ENCODE measurements around the gene KCTD11. TPM values are rescaled to one million over a fixed set of nuclear protein-coding genes. Genes with fewer than 3 reads are reported as not detected.

Gene KCTD11
- total RNA-seq, 1 experiment from 2014 or later: 16.4 TPM

GRCh38 chr17:7328009-7328408 lies 24.0 kb upstream of the KCTD11 start:
- BruUV-seq (replicated peaks): no TSS peak

GRCh38 chr17:7328840-7329373 lies 23.1 kb upstream of the KCTD11 start, which contains the start of gene NEURL4:
NEURL4 (minus strand) TSS chr17:7329335; CDS start chr17:7329312, 23 bp downstream.
- Histone ChIP-seq H3K4me1 (replicated peaks; ENCODE audit: insufficient read depth) (peaks cover 16% of the 10 kb centered on the region), H3K36me3 (ENCODE audit: low read depth) (no peaks in the 10 kb centered on the region), H3K9me3 (ENCODE audit: insufficient read depth, low read depth) (no peaks in the 10 kb centered on the region), H3K27me3 (ENCODE audit: insufficient read depth, low read depth) (no peaks in the 10 kb centered on the region), H4K20me1 (ENCODE audit: insufficient read depth) (no peaks in the 10 kb centered on the region), H3K79me2 (ENCODE audit: low read depth) (peaks cover 25% of the 10 kb centered on the region), H3K4me2 (peak within 1 kb of the TSS; percentile 96), H3F3A (ENCODE audit: insufficient read depth, low read depth) (peaks cover 9% of the 10 kb centered on the region; the same call in 1 of the 2 replicates), H3K9me2 (ENCODE audit: insufficient read depth) (no peaks in the 10 kb centered on the region), H3K4me3 (peak within 1 kb of the TSS; percentile 100), H2AFZ (peak within 1 kb of the TSS; percentile 90), H3K27ac (peak within 1 kb of the TSS; percentile 67)
- ChIA-PET POLR2A (ENCODE audit: unreplicated experiment) (interaction anchor here (0.6 to 1.1 kb wide), 6 partner anchors 9 to 555 kb away, joined by 3 to 9 read pairs (median 4); partner anchors contain the start of genes SENP3, TMEM256 and WRAP53), CTCF (interaction anchor here (0.5 to 1.3 kb wide), 3 partner anchors 13 to 678 kb away, joined by 6 to 11 read pairs (median 6); no protein-coding TSS in a partner anchor)
- no TSS peak for BruUV-seq (replicated peaks)
- TF ChIP-seq EZH2 (IDR thresholded peaks at IDR 0.05; ENCODE audit: low read depth) (no peak), CTCF (conservative IDR thresholded peaks at IDR 0.05) (no peak)
- no peak for DNase-seq
- intact Hi-C loops (cut with micrococcal nuclease; ENCODE audit: unreplicated experiment): loop anchor here (2.0 kb wide), 1 partner anchor 20 kb away; no protein-coding TSS in a partner anchor

More at GRCh38 chr17:7328009-7328408, 24.0 kb upstream of the KCTD11 start:
- CTCF ChIA-PET: no interaction called here
- H4K20me1 ChIP-seq (ENCODE audit: insufficient read depth): no peaks in the 10 kb centered on the region
- H3K9me3 ChIP-seq (ENCODE audit: insufficient read depth, low read depth): no peaks in the 10 kb centered on the region
- no peak for DNase-seq
- H3K27me3 ChIP-seq (ENCODE audit: insufficient read depth, low read depth): no peaks in the 10 kb centered on the region
- no peak for TF ChIP-seq EZH2 (IDR thresholded peaks at IDR 0.05; ENCODE audit: low read depth)
- TF ChIP-seq CTCF (conservative IDR thresholded peaks at IDR 0.05): no peak
- H3K4me3 ChIP-seq: peak overlapping the region; percentile 100
- peaks cover 25% of the 10 kb centered on the region for H3K79me2 ChIP-seq (ENCODE audit: low read depth)
- intact Hi-C loops (cut with micrococcal nuclease; ENCODE audit: unreplicated experiment): loop anchor here (2.0 kb wide), 1 partner anchor 19 kb away; no protein-coding TSS in a partner anchor
- no peaks in the 10 kb centered on the region for H3K9me2 ChIP-seq (ENCODE audit: insufficient read depth)
- H3K27ac ChIP-seq: no peak overlapping the region
- POLR2A ChIA-PET (ENCODE audit: unreplicated experiment): no interaction called here
- H3K4me2 ChIP-seq: peak overlapping the region; percentile 96
- peaks cover 12% of the 10 kb centered on the region; the same call in 1 of the 2 replicates for H3F3A ChIP-seq (ENCODE audit: insufficient read depth, low read depth)
- H2AFZ ChIP-seq: no peak overlapping the region
- H3K36me3 ChIP-seq (ENCODE audit: low read depth): peaks cover 4% of the 10 kb centered on the region; the same call in 1 of the 2 replicates
- H3K4me1 ChIP-seq (replicated peaks; ENCODE audit: insufficient read depth): peaks cover 16% of the 10 kb centered on the region

GRCh38 chr17:7329374-7329996 lies 22.5 kb upstream of the KCTD11 start:
- intact Hi-C loops (cut with micrococcal nuclease; ENCODE audit: unreplicated experiment): loop anchor here (2.0 kb wide), 1 partner anchor 21 kb away; no protein-coding TSS in a partner anchor
- H3K79me2 ChIP-seq (ENCODE audit: low read depth): peaks cover 25% of the 10 kb centered on the region
- peak overlapping the region; percentile 90 for H2AFZ ChIP-seq
- ChIA-PET CTCF (interaction anchor here (0.5 to 1.3 kb wide), 6 partner anchors 14 to 679 kb away, joined by 3 to 11 read pairs (median 4); no protein-coding TSS in a partner anchor), POLR2A (ENCODE audit: unreplicated experiment) (interaction anchor here (0.5 to 1.1 kb wide), 20 partner anchors 9 to 823 kb away, joined by 3 to 16 read pairs (median 5); partner anchors contain the start of genes GABARAP, SENP3, TMEM256 and TMEM95)
- no peaks in the 10 kb centered on the region for H3K36me3 ChIP-seq (ENCODE audit: low read depth)
- no peaks in the 10 kb centered on the region for H3K9me2 ChIP-seq (ENCODE audit: insufficient read depth)
- TSS peak; percentile 86 for BruUV-seq (replicated peaks)
- H3K9me3 ChIP-seq (ENCODE audit: insufficient read depth, low read depth): no peaks in the 10 kb centered on the region
- no peaks in the 10 kb centered on the region for H3K27me3 ChIP-seq (ENCODE audit: insufficient read depth, low read depth)
- H3K4me2 ChIP-seq: peak overlapping the region; percentile 96
- H4K20me1 ChIP-seq (ENCODE audit: insufficient read depth): no peaks in the 10 kb centered on the region
- peak; percentile 94 to 98 for DNase-seq
- H3K4me1 ChIP-seq (replicated peaks; ENCODE audit: insufficient read depth): peaks cover 16% of the 10 kb centered on the region
- H3K27ac ChIP-seq: peak overlapping the region; percentile 67
- peak overlapping the region; percentile 100 for H3K4me3 ChIP-seq
- H3F3A ChIP-seq (ENCODE audit: insufficient read depth, low read depth): peaks cover 9% of the 10 kb centered on the region; the same call in 1 of the 2 replicates
- TF ChIP-seq CTCF (conservative IDR thresholded peaks at IDR 0.05) (no peak), EZH2 (IDR thresholded peaks at IDR 0.05; ENCODE audit: low read depth) (no peak)
